K562 (cell line): Measurements from ENCODE around the gene C16orf86. TPM values are rescaled to one million over a fixed set of nuclear protein-coding genes. Genes with fewer than 3 reads are reported as not detected.

Experiments
- BRD9 ChIP-seq: fragments of 450-650 bp; IDR thresholded peaks from 2 replicates; pipeline ENCODE4 v1.6.1; 2018; ENCODE audit warnings: low read depth; ENCODE audit not compliant: partially characterized antibody
- E2F6 ChIP-seq, 2 experiments: IDR thresholded peaks; 2 replicates each; pipeline ENCODE4 v1.6.1; 2011; ENCODE audit warnings: borderline replicate concordance in 1 of 2, control low read depth in 1 of 2, low read depth in 1 of 2, low read length in 1 of 2, mild to moderate bottlenecking in 1 of 2, mixed read lengths in 1 of 2, moderate library complexity in 1 of 2; ENCODE audit not compliant: insufficient read depth in 1 of 2, insufficient read length in 1 of 2, poor library complexity in 1 of 2, severe bottlenecking in 1 of 2; ENCODE audit errors: extremely low read depth in 1 of 2
- EP400 ChIP-seq: fragments of 450-650 bp; IDR thresholded peaks from 2 replicates; pipeline ENCODE4 v1.6.1; 2017; ENCODE audit warnings: antibody characterized with exemption, mild to moderate bottlenecking, moderate library complexity
- ETV1 ChIP-seq: fragments of 450-650 bp; conservative IDR thresholded peaks from 2 replicates; pipeline ENCODE4 v1.6.1; 2016; ENCODE audit warnings: missing genetic modification characterization, control low read depth, low read depth, missing compliant biosample characterization
- GABPA ChIP-seq: fragments of 200-800 bp; sonication (Bioruptor generic); conservative IDR thresholded peaks from 2 replicates; pipeline ENCODE4 v1.6.1; 2016; ENCODE audit warnings: low read depth, missing genetic modification characterization, missing compliant biosample characterization
- HDAC2 ChIP-seq: fragments of 450-650 bp; IDR thresholded peaks from 2 replicates; pipeline ENCODE4 v1.6.1; 2016; ENCODE audit warnings: mild to moderate bottlenecking
- HLTF ChIP-seq: fragments of 450-650 bp; IDR thresholded peaks from 2 replicates; pipeline ENCODE4 v1.6.1; 2016
- LARP7 ChIP-seq: fragments of 450-650 bp; IDR thresholded peaks from 2 replicates; pipeline ENCODE4 v1.6.1; 2016
- MBD2 ChIP-seq: sonication (generic); IDR thresholded peaks from 2 replicates; pipeline ENCODE4 v1.6.1; 2016; ENCODE audit warnings: low read depth, borderline replicate concordance
- NR2C2 ChIP-seq, 2 experiments: fragments of 200-800 bp in 1 of 2; sonication (Bioruptor generic) in 1 of 2; sonication (generic) in 1 of 2; formaldehyde crosslinking in 1 of 2; IDR thresholded peaks; 2 replicates each; pipeline versions ENCODE4 v1.6.1 to v1.8.0; 2016 to 2022; ENCODE audit warnings: mild to moderate bottlenecking in 1 of 2, missing compliant biosample characterization in 1 of 2, missing genetic modification characterization in 1 of 2, missing genetic modification reagents in 1 of 2
- PHF8 ChIP-seq: fragments of 200-600 bp; sonication (generic); IDR thresholded peaks from 2 replicates; pipeline ENCODE4 v1.6.1; 2012; ENCODE audit warnings: mixed run types, mild to moderate bottlenecking, inconsistent platforms, low read length, moderate library complexity, borderline replicate concordance
- SUPT5H ChIP-seq: fragments of 450-650 bp; IDR thresholded peaks from 2 replicates; pipeline ENCODE4 v1.6.1; 2016
- TAF1 ChIP-seq: IDR thresholded peaks from 2 replicates; pipeline ENCODE4 v1.6.1; 2011; ENCODE audit warnings: mild to moderate bottlenecking, low read length, moderate library complexity; ENCODE audit not compliant: insufficient read depth, control insufficient read depth, severe bottlenecking; ENCODE audit errors: extremely low read depth
- THRB ChIP-seq: fragments of 450-650 bp; formaldehyde crosslinking; conservative IDR thresholded peaks from 2 replicates; pipeline ENCODE4 v1.4.0; 2022; ENCODE audit warnings: mild to moderate bottlenecking, missing genetic modification characterization
- ZBTB11 ChIP-seq, 3 experiments: fragments of 200-800 bp in 1 of 3; fragments of 250-450 bp in 1 of 3; fragments of 450-650 bp in 1 of 3; sonication (Bioruptor Pico) in 1 of 3; sonication (Bioruptor generic) in 1 of 3; formaldehyde crosslinking in 1 of 3; IDR thresholded peaks; 2 replicates each; pipeline versions ENCODE4 v1.6.1 to v1.8.0; 2016 to 2022; ENCODE audit warnings: mild to moderate bottlenecking in 2 of 3, missing genetic modification characterization in 2 of 3, missing compliant biosample characterization in 1 of 3, moderate library complexity in 1 of 3
- ZNF12 ChIP-seq: sonication (generic); formaldehyde crosslinking; IDR thresholded peaks from 2 replicates; pipeline ENCODE4 v1.4.0; 2020; ENCODE audit warnings: mild to moderate bottlenecking, missing genetic modification reagents
- ZNF511 ChIP-seq: sonication (generic); formaldehyde crosslinking; IDR thresholded peaks from 2 replicates; pipeline ENCODE4 v1.8.0; 2022; ENCODE audit warnings: mild to moderate bottlenecking, missing genetic modification reagents
- polyA plus RNA-seq, 8 experiments: library from polyadenylated mRNA; depleted of rRNA in 4 of 8; stranded (reverse) in 5 of 8; unstranded in 3 of 8; fragments of >200 nt; fragmentation: Nextera tagmentation in 2 of 8; fragmentation: Illumina TruSeq in 1 of 8; extraction: Ambion mirVana in 2 of 8; extraction: Trizol in 1 of 8; gene quantifications; 2 replicates each; pipeline versions ENCODE4 v1.2.1 to v1.2.3, GENCODE V29; 2011 to 2014; ENCODE audit warnings: inconsistent platforms in 1 of 8, missing spikeins in 1 of 8
- total RNA-seq, 7 experiments: library from RNA; depleted of rRNA in 6 of 7; stranded (reverse); fragments of >200 nt in 6 of 7; fragmentation: Illumina TruSeq in 2 of 7; extraction: Trizol in 2 of 7; gene quantifications; 2 replicates each; pipeline versions ENCODE4 v1.2.1 to v1.2.3, GENCODE V29; 2011 to 2021; ENCODE audit warnings: low replicate concordance in 1 of 7

C16orf86 gene
- total and polyA plus RNA-seq, 9 of the 15 experiments (the other 6 are each of a cell fraction or from before 2014, with no cell fraction given), result 0.13 to 1.2 (median 0.27) TPM; not detected in 3

GRCh38 chr16:67659675-67660563 lies 6.7 kb upstream of the C16orf86 start, which contains the start of gene ACD (continued):
- TF ChIP-seq NR2C2 (CRISPR knock-in tag; IDR thresholded peaks at IDR 0.05) (peak; percentile 49; the same call in 1 of the 2 replicates), NR2C2 (tag; IDR thresholded peaks at IDR 0.05) (no peak; the same call in 1 of the 2 replicates), PHF8 (peak; percentile 88; the same call in 1 of the 2 replicates), ETV1 (tag) (0 out of 2 replicates have a peak, but pooled peaks have one; percentile 41), LARP7 (no peak), E2F6 (IDR thresholded peaks at IDR 0.05; ENCODE audit: borderline replicate concordance in 1 of 2, extremely low read depth in 1 of 2, insufficient read depth in 1 of 2, insufficient read length in 1 of 2, low read depth in 1 of 2, low read length in 1 of 2, poor library complexity in 1 of 2, severe bottlenecking in 1 of 2) (peak in 1 of 2 experiments; percentile 87), ZNF511 (peak; percentile 68; the same call in 1 of the 2 replicates), ZNF12 (0 out of 2 replicates have a peak, but pooled peaks have one; percentile 24), SUPT5H (peak; percentile 72; the same call in 1 of the 2 replicates), EP400 (peak; percentile 69; the same call in 1 of the 2 replicates), HDAC2 (0 out of 2 replicates have a peak, but pooled peaks have one; percentile 56), MBD2 (peak; percentile 76; the same call in 1 of the 2 replicates), BRD9 (no peak), HLTF (peak; percentile 82; the same call in 1 of the 2 replicates), GABPA (tag) (peak; percentile 85), THRB (CRISPR knock-in tag) (no peak), TAF1 (peak; percentile 50), ZBTB11 (CRISPR knock-in tag; IDR thresholded peaks at IDR 0.05) (peak in 1 of 3 experiments; percentile 26; a peak in 1 of 6 replicates)
